Erythroblast (primary cell): ENCODE measurements around the gene PMIS2.
"Not testable (repeated sequence)": the region's sequence is repeated elsewhere in the genome, so short reads cannot be mapped to it uniquely, and the experiment has no call there.

Experiments used
- DNase-seq, 2 experiments: peaks; one replicate each; lab custom pipeline; 2025; lab: John Stamatoyannopoulos, UW
- GATA1 ChIP-seq: IDR thresholded peaks from 2 replicates; pipeline ENCODE4 v1.6.1; 2011; ENCODE audit warnings: low read depth, mild to moderate bottlenecking, control low read depth, low read length, moderate library complexity
- POLR2A ChIP-seq: IDR thresholded peaks from 2 replicates; pipeline ENCODE4 v1.6.1; 2011; ENCODE audit warnings: mild to moderate bottlenecking, low read length

The PMIS2 gene

GRCh38 chr19:35595928-35596327 is 10.0 kb downstream of the PMIS2 start:
- DNase-seq = no peak
- TF ChIP-seq GATA1 = no peak
- TF ChIP-seq POLR2A = no peak

GRCh38 chr19:35596366-35596999 is 10.5 kb downstream of the PMIS2 start:
- TF ChIP-seq GATA1 (no peak), POLR2A (no peak)
- peak in 1 of 2 experiments; percentile 24 for DNase-seq

GRCh38 chr19:35601971-35602370 is 16.0 kb downstream of the PMIS2 start:
- TF ChIP-seq GATA1 (no peak), POLR2A (no peak)

GRCh38 chr19:35604436-35604835 is 18.5 kb downstream of the PMIS2 start:
- DNase-seq = not testable (repeated sequence)

More at GRCh38 chr19:35601971-35602370, 16.0 kb downstream of the PMIS2 start:
- DNase-seq = no peak

GRCh38 chr19:35607170-35607569 is 21.2 kb downstream of the PMIS2 start:
- DNase-seq = not testable (repeated sequence)

- no peak for TF ChIP-seq POLR2A
- no peak for TF ChIP-seq GATA1
- DNase-seq = no peak
Measured at GRCh38 chr19:35607661-35608060, 21.7 kb downstream of the PMIS2 start.

- DNase-seq = no peak
- TF ChIP-seq GATA1 (no peak), POLR2A (no peak)
Measured at GRCh38 chr19:35608251-35608650, 22.3 kb downstream of the PMIS2 start.

- no peak for DNase-seq
Measured at GRCh38 chr19:35609851-35610353, 23.9 kb downstream of the PMIS2 start.

GRCh38 chr19:35612224-35612558 is 26.2 kb downstream of the PMIS2 start:
- TF ChIP-seq GATA1 (no peak), POLR2A (no peak)
- DNase-seq = no peak

More at GRCh38 chr19:35609851-35610353, 23.9 kb downstream of the PMIS2 start:
- TF ChIP-seq GATA1 = no peak
- no peak for TF ChIP-seq POLR2A

GRCh38 chr19:35612559-35613321 is 26.8 kb downstream of the PMIS2 start, which contains the start of gene HAUS5:
HAUS5 (plus strand) TSS chr19:35612735; CDS start chr19:35612795, 60 bp downstream.
- peak; percentile 96 to 98 for DNase-seq
- no peak for TF ChIP-seq GATA1
- TF ChIP-seq POLR2A = peak; percentile 85

- TF ChIP-seq POLR2A (no peak), GATA1 (no peak)
- DNase-seq = no peak
Measured at GRCh38 chr19:35613574-35613973, 27.6 kb downstream of the PMIS2 start.

- TF ChIP-seq POLR2A (no peak), GATA1 (no peak)
- no peak for DNase-seq
Measured at GRCh38 chr19:35615036-35615435, 29.1 kb downstream of the PMIS2 start.

GRCh38 chr19:35618857-35619256 is 32.9 kb downstream of the PMIS2 start:
- no peak for DNase-seq
- no peak for TF ChIP-seq POLR2A
- TF ChIP-seq GATA1 = no peak

- no peak for DNase-seq
- TF ChIP-seq POLR2A (no peak), GATA1 (no peak)
Measured at GRCh38 chr19:35619290-35619923, 33.4 kb downstream of the PMIS2 start.

- no peak for DNase-seq
- TF ChIP-seq POLR2A (no peak), GATA1 (no peak)
Measured at GRCh38 chr19:35620001-35620400, 34.0 kb downstream of the PMIS2 start.
